K562 (cell line): ENCODE results near the gene RNF114.

ENCODE experiments used
- CBX1 ChIP-seq: sonication (generic); IDR thresholded peaks from 2 replicates; pipeline ENCODE4 v1.6.1; 2016; ENCODE audit warnings: antibody characterized with exemption, low read depth, mild to moderate bottlenecking
- CTCF ChIP-seq, 3 experiments: IDR thresholded peaks in 2 of 3; conservative IDR thresholded peaks in 1 of 3; 2 replicates each; pipeline ENCODE4 v1.5.1; 2011 to 2012; ENCODE audit warnings: low read length in 3 of 3, mild to moderate bottlenecking in 3 of 3, control low read depth in 2 of 3, improper control_type of control experiment in 1 of 3, inconsistent platforms in 1 of 3, low read depth in 1 of 3, mixed read lengths in 1 of 3, moderate library complexity in 1 of 3; ENCODE audit not compliant: insufficient read depth in 2 of 3
- E2F4 ChIP-seq: sonication (generic); formaldehyde crosslinking; IDR thresholded peaks from 2 replicates; pipeline ENCODE4 v1.8.0; 2022; ENCODE audit warnings: mild to moderate bottlenecking, low read depth, missing genetic modification reagents
- EP300 ChIP-seq: IDR thresholded peaks from 2 replicates; pipeline ENCODE4 v1.6.1; 2012; ENCODE audit warnings: low read length, improper control_type of control experiment
- FOSL1 ChIP-seq: fragments of 200-800 bp; sonication (Bioruptor generic); conservative IDR thresholded peaks from 2 replicates; pipeline ENCODE4 v1.6.1; 2016; ENCODE audit warnings: missing genetic modification characterization, missing compliant biosample characterization
- FOXM1 ChIP-seq, 2 experiments: fragments of 450-650 bp in 1 of 2; sonication (generic) in 1 of 2; formaldehyde crosslinking in 1 of 2; IDR thresholded peaks; 2 replicates each; pipeline versions ENCODE4 v1.6.1 to v1.9.0; 2017 to 2022; ENCODE audit warnings: low read depth in 2 of 2, mild to moderate bottlenecking in 2 of 2, missing genetic modification reagents in 1 of 2, moderate library complexity in 1 of 2
- PHF20 ChIP-seq: fragments of 450-650 bp; IDR thresholded peaks from 2 replicates; pipeline ENCODE4 v1.6.1; 2018; ENCODE audit not compliant: partially characterized antibody
- SMAD4 ChIP-seq: fragments of 250-450 bp; sonication (Bioruptor Pico); conservative IDR thresholded peaks from 2 replicates; pipeline ENCODE4 v1.8.0; 2021; ENCODE audit warnings: inconsistent platforms, mild to moderate bottlenecking, moderate library complexity
- STAT5B ChIP-seq: fragments of 250-450 bp; sonication (Bioruptor Pico); IDR thresholded peaks from 2 replicates; pipeline ENCODE4 v1.8.0; 2021; ENCODE audit warnings: mild to moderate bottlenecking, inconsistent platforms

GRCh38 chr20:49910340-49910706, 25.9 kb upstream of the RNF114 start:
- TF ChIP-seq E2F4 (no peak), CBX1 (no peak), PHF20 (no peak), FOSL1 (tag) (no peak), EP300 (no peak), FOXM1 (IDR thresholded peaks at IDR 0.05; ENCODE audit: low read depth) (no peak), FOXM1 (CRISPR knock-in tag; IDR thresholded peaks at IDR 0.05; ENCODE audit: low read depth) (no peak), CTCF (IDR thresholded peaks at IDR 0.05 in 2 of 3, conservative IDR thresholded peaks at IDR 0.05 in 1 of 3; ENCODE audit: insufficient read depth in 2 of 3, low read depth in 1 of 3, low read length in 3 of 3) (no peak), SMAD4 (CRISPR knock-in tag) (no peak), STAT5B (no peak)
